GM12891 (cell line): ENCODE measurements around the gene ATP8A2.

Source experiments
- PAX5 ChIP-seq: IDR thresholded peaks from 2 replicates; pipeline ENCODE4 v1.6.1; 2011; ENCODE audit warnings: low read length, moderate library complexity, mild to moderate bottlenecking; ENCODE audit not compliant: insufficient read depth, severe bottlenecking
- POLR2A ChIP-seq: IDR thresholded peaks from 2 replicates; pipeline ENCODE4 v1.6.1; 2011; ENCODE audit warnings: low read depth, low read length, control low read depth
- POLR2AphosphoS5 ChIP-seq: IDR thresholded peaks from 2 replicates; pipeline ENCODE4 v1.6.1; 2011; ENCODE audit warnings: low read depth, low read length, control low read depth
- POU2F2 ChIP-seq: IDR thresholded peaks from 2 replicates; pipeline ENCODE4 v1.6.1; 2011; ENCODE audit warnings: low read depth, mild to moderate bottlenecking, control low read depth, low read length, moderate library complexity
- SPI1 ChIP-seq: IDR thresholded peaks from 2 replicates; pipeline ENCODE4 v1.6.1; 2011; ENCODE audit warnings: low read depth, low read length, control low read depth
- TAF1 ChIP-seq: IDR thresholded peaks from 2 replicates; pipeline ENCODE4 v1.6.1; 2011; ENCODE audit warnings: low read depth, low read length, control low read depth

DNA sequence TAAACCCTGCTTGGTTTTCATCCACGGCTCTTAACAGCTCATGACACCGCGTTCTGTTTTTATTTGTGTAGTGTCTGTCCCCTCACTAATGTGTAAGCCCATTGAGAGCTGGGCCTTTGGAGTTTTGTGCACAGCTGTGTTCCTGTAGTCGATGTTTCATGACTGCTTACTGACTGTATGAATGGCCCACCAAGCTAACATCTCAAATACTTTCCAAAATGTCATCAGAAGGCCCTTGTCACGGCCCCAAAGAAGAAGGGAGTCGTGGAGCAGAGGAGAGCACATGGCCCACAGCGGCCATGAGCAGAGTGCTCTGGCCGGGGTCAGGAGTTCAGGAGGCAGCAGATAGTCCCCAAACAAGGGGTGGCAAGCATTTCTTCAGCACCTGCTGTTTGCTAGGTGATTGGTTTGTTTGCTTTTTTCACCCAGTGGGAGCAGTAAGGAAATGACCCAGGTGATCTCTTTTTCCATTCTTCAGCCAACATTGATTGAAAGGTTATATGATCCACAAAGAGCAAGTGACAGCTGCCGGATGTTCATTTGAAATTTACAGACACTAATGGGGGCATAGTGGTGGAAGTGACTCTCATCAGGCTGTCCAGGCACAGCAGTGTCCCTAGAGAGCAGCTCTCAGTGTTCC is 315.2 kb downstream of the ATP8A2 start:
- TF ChIP-seq POLR2A: no peak
- no peak for TF ChIP-seq TAF1
- TF ChIP-seq POLR2AphosphoS5: no peak
- TF ChIP-seq POU2F2: no peak
- no peak for TF ChIP-seq SPI1
- no peak for TF ChIP-seq PAX5
